HCT116 (cell line): ENCODE measurements around the gene SLX9. TPM values are rescaled to one million over a fixed set of nuclear protein-coding genes. Genes with fewer than 3 reads are reported as not detected.

Source experiments
- ATAC-seq: fragments of 200-7000 bp; cut with Tn5 transposase; 2 replicates; pipeline ENCODE4 v1.9.1; 2020; ENCODE audit warnings: mild to moderate bottlenecking, moderate library complexity
- BruUV-seq: library from RNA; stranded (reverse); fragments of 400-500 nt; replicated peaks from 2 replicates; lab custom pipeline; 2021; lab: Mats Ljungman, UMichigan
- CTCF ChIA-PET: fragments of 300-600 bp; sonication (Branson Sonifier 250); formaldehyde crosslinking; loops from one replicate; lab custom pipeline; 2021; ENCODE audit warnings: antibody characterized with exemption; lab: Charles Lee
- POLR2A ChIA-PET: fragments of 300-600, 350-600 bp; sonication (Branson Sonifier 250); formaldehyde crosslinking; loops from one replicate; lab custom pipeline; 2021; ENCODE audit warnings: antibody characterized with exemption; lab: Charles Lee
- RAD21 ChIA-PET, 2 experiments: fragments of 300-600 bp; sonication (Branson Sonifier 250); formaldehyde crosslinking; loops; one replicate each; lab custom pipeline; 2023; ENCODE audit warnings: low total read pairs in 2 of 2; ENCODE audit not compliant: uncharacterized antibody in 2 of 2, unreplicated experiment in 2 of 2, low non-redundant PET in 1 of 2; lab: Charles Lee
- DNase-seq: peaks from one replicate; pipeline ENCODE4 v3.0.0-alpha.2; 2010; ENCODE audit warnings: low read depth, low spot score
- H2AFZ ChIP-seq: fragments of 200-600 bp; shearing (Covaris generic), sonication (generic); 2 replicates; pipeline ENCODE4 v1.6.1; 2017; ENCODE audit warnings: low read depth, mixed run types, mixed read lengths, antibody characterized with exemption, low read length; ENCODE audit not compliant: poor library complexity, severe bottlenecking
- H3K27ac ChIP-seq: 2 replicates; pipeline ENCODE4 v1.5.1; 2012; ENCODE audit warnings: low read depth, low read length
- H3K27me3 ChIP-seq: fragments of 200-600 bp; sonication (generic); 2 replicates; pipeline ENCODE4 v1.6.1; 2016; ENCODE audit warnings: mixed run types, low read length, mixed read lengths; ENCODE audit not compliant: insufficient read depth
- H3K36me3 ChIP-seq, 2 experiments: fragments of 200-500 bp in 1 of 2; fragments of 200-600 bp in 1 of 2; sonication (Bioruptor generic) in 1 of 2; sonication (generic) in 1 of 2; 2 replicates each; pipeline versions ENCODE4 v1.5.1 to v1.6.1; 2014 to 2016; ENCODE audit warnings: low read length in 2 of 2, inconsistent platforms in 1 of 2, mixed read lengths in 1 of 2, mixed run types in 1 of 2; ENCODE audit not compliant: insufficient read depth in 2 of 2, control insufficient read depth in 1 of 2
- H3K4me1 ChIP-seq, 2 experiments: fragments of 200-600 bp in 1 of 2; sonication (generic) in 1 of 2; 2 replicates each; pipeline versions ENCODE4 v1.5.1 to v1.6.1; 2012 to 2017; ENCODE audit warnings: low read length in 2 of 2, inconsistent platforms in 1 of 2, mild to moderate bottlenecking in 1 of 2, mixed read lengths in 1 of 2, mixed run types in 1 of 2, moderate library complexity in 1 of 2; ENCODE audit not compliant: insufficient read depth in 2 of 2, control insufficient read depth in 1 of 2
- H3K4me2 ChIP-seq: fragments of 200-600 bp; sonication (generic); 2 replicates; pipeline ENCODE4 v1.6.1; 2017; ENCODE audit warnings: mixed run types, low read length, mixed read lengths
- H3K4me3 ChIP-seq, 2 experiments: fragments of 200-600 bp in 1 of 2; sonication (generic) in 1 of 2; replicated peaks in 1 of 2; 2 replicates each; pipeline ENCODE4 v1.5.1; 2011 to 2016; ENCODE audit warnings: low read length in 2 of 2, control low read depth in 1 of 2, low read depth in 1 of 2, mild to moderate bottlenecking in 1 of 2, mixed read lengths in 1 of 2, mixed run types in 1 of 2
- H3K79me2 ChIP-seq: fragments of 200-600 bp; sonication (generic); 2 replicates; pipeline ENCODE4 v1.6.1; 2017; ENCODE audit warnings: mild to moderate bottlenecking, mixed run types, low read length, moderate library complexity, mixed read lengths; ENCODE audit not compliant: insufficient read depth
- H3K9ac ChIP-seq: fragments of 200-600 bp; sonication (generic); 2 replicates; pipeline ENCODE4 v1.6.1; 2016; ENCODE audit warnings: low read length, mixed read lengths
- H3K9me2 ChIP-seq: fragments of 200-600 bp; sonication (generic), shearing (Covaris generic); 2 replicates; pipeline ENCODE4 v1.6.1; 2017; ENCODE audit warnings: mixed run types, mild to moderate bottlenecking, moderate library complexity; ENCODE audit not compliant: insufficient read depth
- H3K9me3 ChIP-seq, 2 experiments: fragments of 200-500 bp in 1 of 2; fragments of 200-600 bp in 1 of 2; sonication (Bioruptor generic) in 1 of 2; sonication (generic) in 1 of 2; 2 replicates each; pipeline ENCODE4 v1.6.1; 2014 to 2017; ENCODE audit warnings: low read length in 2 of 2, mixed read lengths in 2 of 2, inconsistent platforms in 1 of 2, low read depth in 1 of 2, mild to moderate bottlenecking in 1 of 2, mixed run types in 1 of 2, moderate library complexity in 1 of 2; ENCODE audit not compliant: control insufficient read depth in 1 of 2, insufficient read depth in 1 of 2
- H4K20me1 ChIP-seq: fragments of 200-600 bp; sonication (generic), shearing (Covaris generic); 2 replicates; pipeline ENCODE4 v1.6.1; 2017; ENCODE audit warnings: mixed run types, mild to moderate bottlenecking, moderate library complexity; ENCODE audit not compliant: insufficient read depth
- CBX3 ChIP-seq: IDR thresholded peaks from 2 replicates; pipeline ENCODE4 v1.6.1; 2012; ENCODE audit warnings: low read depth
- CEBPB ChIP-seq: IDR thresholded peaks from 2 replicates; pipeline ENCODE4 v1.6.1; 2012; ENCODE audit warnings: low read depth
- ELF1 ChIP-seq: IDR thresholded peaks from 2 replicates; pipeline ENCODE4 v1.6.1; 2012; ENCODE audit warnings: low read depth, borderline replicate concordance
- EZH2 ChIP-seq: fragments of 200-600 bp; sonication (generic); IDR thresholded peaks from 2 replicates; pipeline ENCODE4 v1.6.1; 2017; ENCODE audit warnings: antibody characterized with exemption, mixed run types
- EZH2phosphoT487 ChIP-seq: fragments of 200-600 bp; IDR thresholded peaks from 2 replicates; pipeline ENCODE4 v1.6.1; 2018; ENCODE audit warnings: antibody characterized with exemption, borderline replicate concordance
- RAD21 ChIP-seq: IDR thresholded peaks from 2 replicates; pipeline ENCODE4 v1.6.1; 2012; ENCODE audit warnings: low read depth, mild to moderate bottlenecking
- SP1 ChIP-seq: IDR thresholded peaks from 2 replicates; pipeline ENCODE4 v1.6.1; 2012; ENCODE audit warnings: low read depth
- TCF7L2 ChIP-seq: IDR thresholded peaks from 2 replicates; pipeline ENCODE4 v1.7.0; 2011; ENCODE audit warnings: borderline replicate concordance, inconsistent platforms; ENCODE audit not compliant: insufficient read depth, insufficient read length; ENCODE audit errors: extremely low read depth
- YY1 ChIP-seq: IDR thresholded peaks from 2 replicates; pipeline ENCODE4 v1.6.1; 2011; ENCODE audit warnings: low read length, low read depth, moderate library complexity, mild to moderate bottlenecking; ENCODE audit not compliant: insufficient replicate concordance; ENCODE audit errors: extremely low read depth
- ZNF274 ChIP-seq: fragments of 200-500 bp; sonication (Bioruptor generic); IDR thresholded peaks from 2 replicates; pipeline ENCODE4 v1.6.1; 2014; ENCODE audit warnings: mild to moderate bottlenecking, low read depth, low read length, inconsistent platforms
- intact Hi-C: fragments of 100-400 bp; cut with micrococcal nuclease; formaldehyde crosslinking; loops from 2 replicates; pipeline ENCODE4 v1.10.0; 2022
- total RNA-seq: library from RNA; stranded (reverse); gene quantifications from one replicate; pipeline ENCODE4 v1.2.1, GENCODE V29; 2021; ENCODE audit not compliant: unreplicated experiment
- TF ChIP-seq, protein P1 (sequence below): IDR thresholded peaks from 2 replicates; pipeline ENCODE4 v1.6.1; 2011; ENCODE audit warnings: mild to moderate bottlenecking, low read length, moderate library complexity; ENCODE audit not compliant: insufficient replicate concordance; ENCODE audit errors: extremely low read depth
- TF ChIP-seq, protein P2 (sequence below): IDR thresholded peaks from 2 replicates; pipeline ENCODE4 v1.6.1; 2012

Gene SLX9
- total RNA-seq, 1 experiment from 2014 or later: 61.9 TPM

DNA sequence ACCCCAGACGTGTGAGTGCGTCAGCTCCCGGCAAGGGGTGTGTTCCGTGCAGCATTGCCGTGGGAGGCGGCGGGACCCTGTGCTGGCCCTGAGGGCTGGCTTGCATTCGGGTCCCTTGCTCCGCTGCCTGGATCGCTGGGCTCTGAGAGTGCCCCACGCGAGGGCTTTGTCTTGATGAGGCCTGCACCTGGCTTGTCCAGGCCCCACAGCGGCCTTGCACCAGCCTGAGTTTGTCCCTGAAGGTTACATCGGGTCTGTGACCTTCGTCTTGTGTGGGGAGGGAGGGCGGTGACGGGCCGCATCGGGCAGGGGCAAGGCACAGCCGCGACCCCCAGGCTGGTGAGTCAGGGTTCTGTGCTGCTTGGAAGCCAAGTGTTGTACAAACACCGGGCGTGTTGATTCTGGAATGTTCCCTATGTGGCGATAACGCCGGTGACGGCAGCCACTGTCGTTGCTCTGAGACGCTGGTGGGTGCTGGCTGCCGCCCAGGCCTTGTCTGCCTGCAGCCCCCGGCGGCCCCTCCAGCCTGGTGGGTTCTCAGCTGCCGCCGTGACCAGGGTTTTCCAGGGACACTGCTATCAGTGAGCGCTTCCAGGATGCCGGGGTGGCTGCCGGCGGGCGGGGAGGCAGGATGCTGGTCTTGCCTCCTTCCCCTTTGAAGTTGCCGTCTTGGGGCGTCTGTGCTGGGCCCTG is 42.9 kb downstream of the SLX9 start:
- Histone ChIP-seq H3K4me2 (no peak overlapping the region), H3K36me3 (no peaks in the 10 kb centered on the region), H2AFZ (no peak overlapping the region), H3K9me2 (no peaks in the 10 kb centered on the region), H3K79me2 (no peaks in the 10 kb centered on the region), H3K4me3 (no peak overlapping the region), H3K9ac (no peak overlapping the region), H3K27me3 (no peaks in the 10 kb centered on the region), H3K4me1 (peaks cover 0 to 6% of the 10 kb centered on the region in 2 experiments; a peak in 1 of 4 replicates), H4K20me1 (no peaks in the 10 kb centered on the region), H3K9me3 (no peaks in the 10 kb centered on the region), H3K27ac (no peak overlapping the region)
- ChIA-PET POLR2A (no interaction called here), RAD21 (no interaction called here), CTCF (no interaction called here)
- intact Hi-C loops: no loop called here
- TF ChIP-seq TCF7L2: peak; percentile 25
- TF ChIP-seq YY1: no peak
- ATAC-seq (no peak), DNase-seq (no peak)
- no TSS peak for BruUV-seq

DNA sequence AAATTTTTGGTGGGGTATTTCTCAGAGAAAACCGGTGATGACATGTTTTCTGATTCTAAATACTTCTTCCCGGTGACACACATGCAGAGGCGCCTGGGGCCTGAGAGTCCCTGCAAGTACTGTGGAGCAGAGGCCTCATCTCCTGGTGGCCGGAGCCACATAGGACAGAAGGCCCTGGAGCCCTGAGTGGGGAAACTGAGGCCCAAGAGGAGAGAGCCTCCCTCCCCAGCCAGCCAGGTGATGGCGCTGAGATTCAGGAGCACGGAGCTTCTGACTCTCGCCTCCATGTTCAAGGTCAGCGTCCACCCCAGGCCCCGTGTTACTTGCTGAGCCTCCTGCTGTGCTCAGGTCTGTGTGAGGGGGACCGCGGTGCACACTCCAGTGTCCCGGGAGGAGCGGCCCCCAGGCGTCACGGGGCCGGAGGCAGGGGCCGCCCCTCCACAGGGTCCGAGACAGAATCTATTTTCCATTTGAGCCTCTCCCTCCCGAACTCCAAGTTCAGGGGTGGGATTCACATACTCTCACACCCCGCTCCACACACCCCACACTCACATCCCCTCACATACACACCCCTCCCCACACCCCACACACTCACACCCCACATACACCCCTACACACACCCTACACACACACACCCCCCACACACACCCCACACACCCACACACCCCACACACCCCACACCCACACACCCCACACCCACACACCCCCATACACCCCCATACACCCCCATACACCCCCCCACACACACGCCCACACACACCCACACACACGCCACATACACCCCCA is 43.8 kb downstream of the SLX9 start:
- RAD21 ChIA-PET: no interaction called here
- no peak overlapping the region for H3K9ac ChIP-seq
- no peak overlapping the region for H2AFZ ChIP-seq
- H4K20me1 ChIP-seq: no peaks in the 10 kb centered on the region
- no peaks in the 10 kb centered on the region for H3K27me3 ChIP-seq
- POLR2A ChIA-PET: no interaction called here
- H3K79me2 ChIP-seq: no peaks in the 10 kb centered on the region
- intact Hi-C loops: no loop called here
- H3K4me3 ChIP-seq: no peak overlapping the region
- BruUV-seq: no TSS peak
- CTCF ChIA-PET: no interaction called here
- ATAC-seq: no peak
- H3K27ac ChIP-seq: no peak overlapping the region
- no peaks in the 10 kb centered on the region for H3K9me2 ChIP-seq
- no peaks in the 10 kb centered on the region for H3K9me3 ChIP-seq
- no peak overlapping the region for H3K4me2 ChIP-seq
- no peaks in the 10 kb centered on the region for H3K36me3 ChIP-seq
- H3K4me1 ChIP-seq: peaks cover 0 to 6% of the 10 kb centered on the region in 2 experiments; a peak in 1 of 4 replicates
- DNase-seq: no peak
- TF ChIP-seq EZH2phosphoT487 (no peak), ZNF274 (no peak), SP1 (no peak), CBX3 (no peak), RAD21 (no peak), EZH2 (no peak), CEBPB (no peak), ELF1 (no peak)
- TF ChIP-seq, protein P1, sequence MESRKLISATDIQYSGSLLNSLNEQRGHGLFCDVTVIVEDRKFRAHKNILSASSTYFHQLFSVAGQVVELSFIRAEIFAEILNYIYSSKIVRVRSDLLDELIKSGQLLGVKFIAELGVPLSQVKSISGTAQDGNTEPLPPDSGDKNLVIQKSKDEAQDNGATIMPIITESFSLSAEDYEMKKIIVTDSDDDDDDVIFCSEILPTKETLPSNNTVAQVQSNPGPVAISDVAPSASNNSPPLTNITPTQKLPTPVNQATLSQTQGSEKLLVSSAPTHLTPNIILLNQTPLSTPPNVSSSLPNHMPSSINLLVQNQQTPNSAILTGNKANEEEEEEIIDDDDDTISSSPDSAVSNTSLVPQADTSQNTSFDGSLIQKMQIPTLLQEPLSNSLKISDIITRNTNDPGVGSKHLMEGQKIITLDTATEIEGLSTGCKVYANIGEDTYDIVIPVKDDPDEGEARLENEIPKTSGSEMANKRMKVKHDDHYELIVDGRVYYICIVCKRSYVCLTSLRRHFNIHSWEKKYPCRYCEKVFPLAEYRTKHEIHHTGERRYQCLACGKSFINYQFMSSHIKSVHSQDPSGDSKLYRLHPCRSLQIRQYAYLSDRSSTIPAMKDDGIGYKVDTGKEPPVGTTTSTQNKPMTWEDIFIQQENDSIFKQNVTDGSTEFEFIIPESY: no peak
- TF ChIP-seq, protein P2, sequence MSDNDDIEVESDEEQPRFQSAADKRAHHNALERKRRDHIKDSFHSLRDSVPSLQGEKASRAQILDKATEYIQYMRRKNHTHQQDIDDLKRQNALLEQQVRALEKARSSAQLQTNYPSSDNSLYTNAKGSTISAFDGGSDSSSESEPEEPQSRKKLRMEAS: no peak
